GM18858 (cell line): ENCODE measurements around the gene ANGPTL8.

Source experiments
- ATAC-seq: cut with Tn5 transposase; IDR thresholded peaks from one replicate; pipeline ENCODE4 v1.9.1; 2021; ENCODE audit not compliant: unreplicated experiment

ANGPTL8 gene

GRCh38 chr19:11203194-11204075, 36.0 kb upstream of the ANGPTL8 start:
- no peak for ATAC-seq

GRCh38 chr19:11204076-11204602, 35.3 kb upstream of the ANGPTL8 start:
- no peak for ATAC-seq

- no peak for ATAC-seq
These were observed 34.5 kb upstream of the ANGPTL8 start for GRCh38 chr19:11204943-11205349.

GRCh38 chr19:11205939-11206570, 33.4 kb upstream of the ANGPTL8 start:
- no peak for ATAC-seq

- no peak for ATAC-seq
These were observed 30.6 kb upstream of the ANGPTL8 start for GRCh38 chr19:11208561-11209471.

GRCh38 chr19:11209839-11210655, 29.4 kb upstream of the ANGPTL8 start:
- ATAC-seq, result no peak

- no peak for ATAC-seq
These were observed 28.8 kb upstream of the ANGPTL8 start for GRCh38 chr19:11210656-11210928.

GRCh38 chr19:11214387-11214786, 25.0 kb upstream of the ANGPTL8 start:
- no peak for ATAC-seq

- no peak for ATAC-seq
These were observed 18.3 kb upstream of the ANGPTL8 start for GRCh38 chr19:11221082-11221598.

GRCh38 chr19:11223200-11223599, 16.2 kb upstream of the ANGPTL8 start:
- no peak for ATAC-seq

GRCh38 chr19:11224429-11224828, 15.0 kb upstream of the ANGPTL8 start:
- ATAC-seq, result no peak

- no peak for ATAC-seq
These were observed 14.2 kb upstream of the ANGPTL8 start for GRCh38 chr19:11225172-11225571.

- no peak for ATAC-seq
These were observed 13.6 kb upstream of the ANGPTL8 start for GRCh38 chr19:11225815-11226214.

GRCh38 chr19:11226716-11227166, 12.7 kb upstream of the ANGPTL8 start:
- no peak for ATAC-seq

GRCh38 chr19:11227195-11227886, 12.1 kb upstream of the ANGPTL8 start:
- no peak for ATAC-seq

GRCh38 chr19:11230621-11231386, 8.6 kb upstream of the ANGPTL8 start:
- ATAC-seq, result no peak

GRCh38 chr19:11232555-11232954, 6.9 kb upstream of the ANGPTL8 start:
- ATAC-seq, result no peak

- no peak for ATAC-seq
These were observed 6.3 kb upstream of the ANGPTL8 start for GRCh38 chr19:11233073-11233472.
